GM19240 (cell line): ENCODE results near the gene RAB40C.

ENCODE experiments used
- DNase-seq: peaks from one replicate; pipeline ENCODE4 v3.0.0; 2011; ENCODE audit warnings: low spot score; ENCODE audit not compliant: insufficient read length

Gene RAB40C

GRCh38 chr16:644556-644955 is 54.7 kb downstream of the RAB40C start:
- no peak for DNase-seq

- no peak for DNase-seq
These were observed 56.2 kb downstream of the RAB40C start for GRCh38 chr16:645852-646678.

GRCh38 chr16:646679-647172 is 56.9 kb downstream of the RAB40C start:
- DNase-seq, result no peak

- no peak for DNase-seq
These were observed 57.5 kb downstream of the RAB40C start for GRCh38 chr16:647173-647902.

- DNase-seq, result peak; percentile 76
These were observed 58.4 kb downstream of the RAB40C start for GRCh38 chr16:648071-648780.

- peak; percentile 100 for DNase-seq
These were observed 59.1 kb downstream of the RAB40C start, which contains the start of gene WDR90 for GRCh38 chr16:648781-649589. Gene WDR90 (plus strand): TSS chr16:649365. CDS start chr16:649417, 52 bp downstream.

- no peak for DNase-seq
These were observed 59.8 kb downstream of the RAB40C start for GRCh38 chr16:649631-650030.

- no peak for DNase-seq
These were observed 62.0 kb downstream of the RAB40C start for GRCh38 chr16:651844-652243.

- DNase-seq, result no peak
These were observed 62.8 kb downstream of the RAB40C start for GRCh38 chr16:652454-653305.

- DNase-seq, result no peak
These were observed 64.2 kb downstream of the RAB40C start for GRCh38 chr16:654034-654433.

GRCh38 chr16:657487-657886 is 67.6 kb downstream of the RAB40C start:
- no peak for DNase-seq

- DNase-seq, result no peak
These were observed 69.1 kb downstream of the RAB40C start for GRCh38 chr16:658679-659571.

- no peak for DNase-seq
These were observed 69.8 kb downstream of the RAB40C start for GRCh38 chr16:659618-660017.

- DNase-seq, result no peak
These were observed 70.2 kb downstream of the RAB40C start for GRCh38 chr16:660132-660458.

- DNase-seq, result peak; percentile 89
These were observed 70.8 kb downstream of the RAB40C start for GRCh38 chr16:660459-661183.

- no peak for DNase-seq
These were observed 71.4 kb downstream of the RAB40C start for GRCh38 chr16:661184-661821.

GRCh38 chr16:662095-662494 is 72.2 kb downstream of the RAB40C start:
- DNase-seq, result no peak

- no peak for DNase-seq
These were observed 72.7 kb downstream of the RAB40C start for GRCh38 chr16:662597-662996.
